T-helper 1 cell treated with Interleukin-12 subunit alpha and Interleukin-12 subunit beta and Interleukin-4 antibody, amounts not matched to agents 30 μg/mL and 1 μg/mL, for 36 hours (primary cell): Measurements from ENCODE around the gene AKAP13.
"Not testable (repeated sequence)": the region's sequence is repeated elsewhere in the genome, so short reads cannot be mapped to it uniquely, and the experiment has no call there.

Source experiments
- H3K27ac Mint-ChIP-seq: one replicate; pipeline ENCODE4 v1.8.0; 2021; ENCODE audit warnings: mild to moderate bottlenecking, mixed read lengths
- H3K27me3 Mint-ChIP-seq: one replicate; pipeline ENCODE4 v1.8.0; 2021; ENCODE audit warnings: low read depth, mixed read lengths
- H3K36me3 Mint-ChIP-seq: one replicate; pipeline ENCODE4 v1.8.0; 2021; ENCODE audit warnings: low read depth, mixed read lengths
- H3K4me1 Mint-ChIP-seq: one replicate; pipeline ENCODE4 v1.8.0; 2021; ENCODE audit warnings: low read depth, mixed read lengths
- H3K4me3 Mint-ChIP-seq: one replicate; pipeline ENCODE4 v1.8.0; 2021; ENCODE audit warnings: mild to moderate bottlenecking, moderate library complexity, mixed read lengths
- H3K9me3 Mint-ChIP-seq: one replicate; pipeline ENCODE4 v1.8.0; 2021; ENCODE audit warnings: mixed read lengths

AKAP13 gene

GRCh38 chr15:85576392-85576791 is 196.0 kb downstream of the AKAP13 start:
- Mint-ChIP-seq H3K36me3 (peaks cover 26% of the 10 kb centered on the region), H3K27ac (no peak overlapping the region), H3K4me3 (no peak overlapping the region), H3K9me3 (no peaks in the 10 kb centered on the region), H3K27me3 (no peaks in the 10 kb centered on the region), H3K4me1 (peaks cover 24% of the 10 kb centered on the region)

GRCh38 chr15:85578941-85579701 is 198.7 kb downstream of the AKAP13 start:
- Mint-ChIP-seq H3K9me3 (no peaks in the 10 kb centered on the region), H3K36me3 (peaks cover 40% of the 10 kb centered on the region), H3K27me3 (no peaks in the 10 kb centered on the region), H3K4me3 (no peak overlapping the region), H3K27ac (no peak overlapping the region), H3K4me1 (peaks cover 48% of the 10 kb centered on the region)

GRCh38 chr15:85579957-85580694 is 199.7 kb downstream of the AKAP13 start:
- Mint-ChIP-seq H3K36me3 (peaks cover 45% of the 10 kb centered on the region), H3K27me3 (no peaks in the 10 kb centered on the region)

GRCh38 chr15:85580879-85581278 is 200.5 kb downstream of the AKAP13 start:
- H3K27ac Mint-ChIP-seq = peak overlapping the region; percentile 98
- no peaks in the 10 kb centered on the region for H3K9me3 Mint-ChIP-seq
- H3K27me3 Mint-ChIP-seq = no peaks in the 10 kb centered on the region
- H3K4me1 Mint-ChIP-seq = peaks cover 64% of the 10 kb centered on the region
- H3K4me3 Mint-ChIP-seq = peak overlapping the region; percentile 80
- peaks cover 49% of the 10 kb centered on the region for H3K36me3 Mint-ChIP-seq

More at GRCh38 chr15:85579957-85580694, 199.7 kb downstream of the AKAP13 start:
- no peaks in the 10 kb centered on the region for H3K9me3 Mint-ChIP-seq
- peak overlapping the region; percentile 80 for H3K4me3 Mint-ChIP-seq
- peaks cover 57% of the 10 kb centered on the region for H3K4me1 Mint-ChIP-seq
- H3K27ac Mint-ChIP-seq = peak overlapping the region; percentile 98

- Mint-ChIP-seq H3K27me3 (no peaks in the 10 kb centered on the region), H3K4me3 (peak overlapping the region; percentile 80), H3K9me3 (no peaks in the 10 kb centered on the region), H3K4me1 (peaks cover 64% of the 10 kb centered on the region), H3K27ac (peak overlapping the region; percentile 98), H3K36me3 (peaks cover 52% of the 10 kb centered on the region)
Observed at GRCh38 chr15:85581495-85581894, 201.1 kb downstream of the AKAP13 start.

GRCh38 chr15:85582131-85583079 is 202.0 kb downstream of the AKAP13 start:
- H3K27ac Mint-ChIP-seq = peak overlapping the region; percentile 98
- peaks cover 54% of the 10 kb centered on the region for H3K36me3 Mint-ChIP-seq
- no peaks in the 10 kb centered on the region for H3K9me3 Mint-ChIP-seq
- H3K4me3 Mint-ChIP-seq = peak overlapping the region; percentile 80
- H3K27me3 Mint-ChIP-seq = no peaks in the 10 kb centered on the region
- peaks cover 67% of the 10 kb centered on the region for H3K4me1 Mint-ChIP-seq

- Mint-ChIP-seq H3K4me1 (peaks cover 71% of the 10 kb centered on the region), H3K36me3 (peaks cover 62% of the 10 kb centered on the region), H3K4me3 (peak overlapping the region; percentile 80), H3K27me3 (no peaks in the 10 kb centered on the region), H3K9me3 (no peaks in the 10 kb centered on the region), H3K27ac (peak overlapping the region; percentile 98)
Observed at GRCh38 chr15:85583442-85583841, 203.0 kb downstream of the AKAP13 start.

GRCh38 chr15:85583923-85584390 is 203.6 kb downstream of the AKAP13 start:
- peaks cover 70% of the 10 kb centered on the region for H3K4me1 Mint-ChIP-seq
- no peaks in the 10 kb centered on the region for H3K9me3 Mint-ChIP-seq
- H3K4me3 Mint-ChIP-seq = peak overlapping the region; percentile 80
- H3K27me3 Mint-ChIP-seq = no peaks in the 10 kb centered on the region
- H3K36me3 Mint-ChIP-seq = peaks cover 62% of the 10 kb centered on the region
- H3K27ac Mint-ChIP-seq = peak overlapping the region; percentile 98

GRCh38 chr15:85584872-85585271 is 204.5 kb downstream of the AKAP13 start:
- no peaks in the 10 kb centered on the region for H3K27me3 Mint-ChIP-seq
- H3K4me3 Mint-ChIP-seq = no peak overlapping the region
- H3K9me3 Mint-ChIP-seq = no peaks in the 10 kb centered on the region
- peaks cover 57% of the 10 kb centered on the region for H3K36me3 Mint-ChIP-seq
- no peak overlapping the region for H3K27ac Mint-ChIP-seq
- peaks cover 64% of the 10 kb centered on the region for H3K4me1 Mint-ChIP-seq

GRCh38 chr15:85586196-85586595 is 205.8 kb downstream of the AKAP13 start:
- not testable (repeated sequence) for H3K27me3 Mint-ChIP-seq, H3K27ac Mint-ChIP-seq, H3K4me3 Mint-ChIP-seq, H3K9me3 Mint-ChIP-seq
- peaks cover 52% of the 10 kb centered on the region for H3K4me1 Mint-ChIP-seq
- peaks cover 49% of the 10 kb centered on the region for H3K36me3 Mint-ChIP-seq

GRCh38 chr15:85587707-85588411 is 207.5 kb downstream of the AKAP13 start:
- Mint-ChIP-seq H3K36me3 (peaks cover 38% of the 10 kb centered on the region), H3K27me3 (no peaks in the 10 kb centered on the region), H3K9me3 (no peaks in the 10 kb centered on the region), H3K27ac (no peak overlapping the region), H3K4me3 (no peak overlapping the region), H3K4me1 (peaks cover 35% of the 10 kb centered on the region)

- peaks cover 36% of the 10 kb centered on the region for H3K36me3 Mint-ChIP-seq
Observed at GRCh38 chr15:85588677-85589076, 208.3 kb downstream of the AKAP13 start.

GRCh38 chr15:85589851-85590250 is 209.4 kb downstream of the AKAP13 start:
- H3K4me1 Mint-ChIP-seq = peaks cover 19% of the 10 kb centered on the region
- no peaks in the 10 kb centered on the region for H3K9me3 Mint-ChIP-seq
- no peak overlapping the region for H3K27ac Mint-ChIP-seq
- H3K27me3 Mint-ChIP-seq = no peaks in the 10 kb centered on the region
- no peak overlapping the region for H3K4me3 Mint-ChIP-seq
- peaks cover 32% of the 10 kb centered on the region for H3K36me3 Mint-ChIP-seq

More at GRCh38 chr15:85588677-85589076, 208.3 kb downstream of the AKAP13 start:
- Mint-ChIP-seq H3K9me3 (no peaks in the 10 kb centered on the region), H3K27me3 (no peaks in the 10 kb centered on the region), H3K4me1 (peaks cover 27% of the 10 kb centered on the region), H3K4me3 (no peak overlapping the region), H3K27ac (no peak overlapping the region)
